ENCODE results near the gene MAGI1.

The MAGI1 gene

DNA sequence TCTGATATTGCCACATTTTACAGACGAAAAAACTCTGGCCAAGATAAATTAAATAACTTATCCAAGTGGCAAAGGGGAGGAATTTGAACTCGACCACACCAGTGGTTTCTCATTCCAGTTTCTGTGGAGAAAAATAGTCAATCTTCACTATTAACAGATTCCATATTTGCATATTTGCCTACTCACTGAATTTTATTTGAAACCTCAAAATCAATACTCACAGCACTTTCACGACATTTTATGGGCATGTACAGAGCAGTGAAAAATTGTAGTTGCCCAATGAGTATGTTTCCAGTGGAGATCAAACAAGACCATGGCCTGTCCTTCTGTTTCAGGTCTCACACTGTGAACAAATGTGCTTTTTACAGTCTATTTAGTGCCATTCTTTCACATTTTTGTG is 374.3 kb downstream of the MAGI1 start:
- TF ChIP-seq, protein P1, sequence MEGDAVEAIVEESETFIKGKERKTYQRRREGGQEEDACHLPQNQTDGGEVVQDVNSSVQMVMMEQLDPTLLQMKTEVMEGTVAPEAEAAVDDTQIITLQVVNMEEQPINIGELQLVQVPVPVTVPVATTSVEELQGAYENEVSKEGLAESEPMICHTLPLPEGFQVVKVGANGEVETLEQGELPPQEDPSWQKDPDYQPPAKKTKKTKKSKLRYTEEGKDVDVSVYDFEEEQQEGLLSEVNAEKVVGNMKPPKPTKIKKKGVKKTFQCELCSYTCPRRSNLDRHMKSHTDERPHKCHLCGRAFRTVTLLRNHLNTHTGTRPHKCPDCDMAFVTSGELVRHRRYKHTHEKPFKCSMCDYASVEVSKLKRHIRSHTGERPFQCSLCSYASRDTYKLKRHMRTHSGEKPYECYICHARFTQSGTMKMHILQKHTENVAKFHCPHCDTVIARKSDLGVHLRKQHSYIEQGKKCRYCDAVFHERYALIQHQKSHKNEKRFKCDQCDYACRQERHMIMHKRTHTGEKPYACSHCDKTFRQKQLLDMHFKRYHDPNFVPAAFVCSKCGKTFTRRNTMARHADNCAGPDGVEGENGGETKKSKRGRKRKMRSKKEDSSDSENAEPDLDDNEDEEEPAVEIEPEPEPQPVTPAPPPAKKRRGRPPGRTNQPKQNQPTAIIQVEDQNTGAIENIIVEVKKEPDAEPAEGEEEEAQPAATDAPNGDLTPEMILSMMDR (IDR thresholded peaks at IDR 0.05; ENCODE audit: borderline replicate concordance, control extremely low read depth, extremely low read depth, insufficient read depth, missing control alignments), result no peak
- DNase-seq (ENCODE audit: low spot score), result no peak
- in situ Hi-C loops (cut with MboI; ENCODE audit: low sequenced_read_pairs, unreplicated experiment), result no loop called here

DNA sequence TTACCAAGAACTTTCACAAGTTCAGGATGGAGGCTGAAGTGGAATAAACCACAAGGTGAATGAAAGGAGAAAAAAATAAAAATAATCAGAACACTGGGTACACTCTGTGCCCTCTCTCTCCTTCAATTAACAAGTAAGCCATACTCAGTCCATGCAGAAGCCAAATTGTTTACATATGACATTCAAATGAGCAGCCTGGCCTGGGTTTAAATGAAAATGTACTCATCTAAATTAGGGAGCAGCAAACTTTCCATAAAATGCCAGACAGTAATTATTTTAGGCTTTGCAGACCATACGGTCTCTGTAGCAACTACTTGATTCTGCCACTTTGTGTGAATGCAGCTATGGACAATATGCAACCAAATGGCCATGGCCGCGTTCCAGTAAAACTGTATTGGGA is 376.6 kb downstream of the MAGI1 start:
- no peak for DNase-seq (ENCODE audit: low spot score)
- TF ChIP-seq, protein P1 (IDR thresholded peaks at IDR 0.05; ENCODE audit: borderline replicate concordance, control extremely low read depth, extremely low read depth, insufficient read depth, missing control alignments), result no peak
- in situ Hi-C loops (cut with MboI; ENCODE audit: low sequenced_read_pairs, unreplicated experiment), result no loop called here

DNA sequence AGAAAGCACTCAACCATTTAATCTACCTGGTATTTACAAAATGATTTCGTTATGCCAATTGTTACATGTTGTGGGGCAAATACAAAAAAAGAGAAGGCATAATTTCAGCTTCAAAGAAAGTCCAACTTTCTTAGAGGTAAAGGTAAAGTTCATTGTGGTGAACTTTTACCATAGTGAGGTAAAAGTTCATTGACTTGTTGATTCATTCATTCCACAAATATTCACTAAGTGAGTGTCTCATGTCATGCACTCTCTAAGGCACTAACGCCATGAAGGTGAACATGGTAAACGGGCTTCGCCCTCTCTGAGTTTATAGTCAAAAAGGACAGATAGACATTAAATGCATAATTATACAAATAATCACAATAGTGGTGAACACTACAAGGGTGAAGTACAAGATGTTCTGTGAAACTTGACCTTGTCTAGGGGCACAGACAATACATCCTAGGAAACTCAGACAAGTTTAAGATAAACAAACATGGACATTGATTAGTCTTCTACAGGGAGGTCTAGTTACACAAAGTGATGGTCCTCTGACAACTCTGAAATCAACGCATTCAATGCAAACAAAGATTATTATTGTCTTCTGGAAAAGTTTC is 378.6 kb downstream of the MAGI1 start:
- TF ChIP-seq, protein P1 (IDR thresholded peaks at IDR 0.05; ENCODE audit: borderline replicate concordance, control extremely low read depth, extremely low read depth, insufficient read depth, missing control alignments), result no peak
- no peak for DNase-seq (ENCODE audit: low spot score)
- in situ Hi-C loops (cut with MboI; ENCODE audit: low sequenced_read_pairs, unreplicated experiment), result no loop called here

DNA sequence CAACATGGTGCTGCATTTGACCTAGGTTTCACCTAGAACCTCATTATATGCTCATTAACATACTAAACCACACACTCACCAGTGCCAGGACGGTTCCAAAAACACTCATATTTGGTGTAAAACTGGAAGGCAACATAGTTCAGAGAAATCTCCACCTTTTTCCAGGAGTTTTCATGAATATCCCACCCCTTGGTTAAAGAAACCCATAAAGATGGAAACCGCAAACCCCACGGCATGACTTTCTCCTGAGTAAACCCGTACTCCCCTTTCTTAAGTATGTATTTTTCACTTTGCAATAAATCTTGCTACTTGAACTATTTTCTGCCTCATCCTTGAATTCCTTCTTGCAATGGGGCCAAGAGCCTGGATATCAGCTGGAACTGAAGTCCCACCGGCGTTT is 379.3 kb downstream of the MAGI1 start:
- DNase-seq (ENCODE audit: low spot score), result no peak
- in situ Hi-C loops (cut with MboI; ENCODE audit: low sequenced_read_pairs, unreplicated experiment), result no loop called here
- TF ChIP-seq, protein P1 (IDR thresholded peaks at IDR 0.05; ENCODE audit: borderline replicate concordance, control extremely low read depth, extremely low read depth, insufficient read depth, missing control alignments), result no peak

DNA sequence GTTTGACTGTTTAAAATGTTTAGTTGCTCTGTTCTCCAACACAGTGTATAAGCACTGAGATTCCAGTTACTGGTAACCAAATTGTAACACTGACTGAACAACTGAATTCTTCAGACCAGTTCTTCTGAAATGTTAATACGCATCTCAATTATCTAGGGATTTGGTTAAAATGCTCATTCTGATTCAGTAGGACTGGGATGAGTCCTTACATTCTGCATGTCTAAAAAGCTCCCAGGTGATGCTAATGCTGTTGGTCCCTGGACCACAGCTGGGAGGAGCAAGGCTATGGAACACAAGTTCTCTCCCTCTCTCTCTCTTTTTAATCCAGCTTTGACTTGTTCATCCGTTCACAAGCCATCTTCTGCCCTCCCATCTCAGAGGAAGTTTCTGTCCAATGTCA is 380.3 kb downstream of the MAGI1 start:
- in situ Hi-C loops (cut with MboI; ENCODE audit: low sequenced_read_pairs, unreplicated experiment), result no loop called here

DNA sequence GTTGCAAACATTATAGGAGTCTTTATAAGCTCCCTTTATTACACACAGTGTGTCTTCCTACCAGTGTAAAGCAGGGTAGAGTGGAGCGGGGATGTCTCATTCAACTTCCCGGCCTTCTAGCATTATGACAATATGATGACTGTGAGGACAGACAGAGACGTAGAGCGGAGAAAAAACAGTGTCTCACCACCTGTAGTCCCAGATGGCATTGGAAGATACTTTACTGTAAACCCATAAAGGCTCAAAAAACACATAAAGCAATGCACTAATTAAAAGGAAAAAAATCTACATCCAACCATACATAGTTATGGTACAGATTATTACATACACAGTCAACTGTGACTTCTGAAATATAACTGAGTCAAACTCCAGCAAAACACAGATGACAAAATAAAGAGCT is 383.7 kb downstream of the MAGI1 start:
- in situ Hi-C loops (cut with MboI; ENCODE audit: low sequenced_read_pairs, unreplicated experiment), result no loop called here
- DNase-seq (ENCODE audit: low spot score), result no peak
- TF ChIP-seq, protein P1 (IDR thresholded peaks at IDR 0.05; ENCODE audit: borderline replicate concordance, control extremely low read depth, extremely low read depth, insufficient read depth, missing control alignments), result no peak

More for the DNA sequence above, 380.3 kb downstream of the MAGI1 start:
- DNase-seq (ENCODE audit: low spot score), result no peak
- TF ChIP-seq, protein P1 (IDR thresholded peaks at IDR 0.05; ENCODE audit: borderline replicate concordance, control extremely low read depth, extremely low read depth, insufficient read depth, missing control alignments), result no peak

All from GM13976 (cell line).